Suprapubic skin (tissue), 4 donors: ENCODE measurements around the gene NDOR1.

Source experiments
- POLR2A ChIP-seq, 2 donors: fragments of 450-650 bp; IDR thresholded peaks; one replicate each; pipeline ENCODE4 v1.6.1; 2017; ENCODE audit warnings: antibody characterized with exemption in 2 of 2, mild to moderate bottlenecking in 2 of 2, moderate library complexity in 2 of 2
- POLR2AphosphoS5 ChIP-seq, 3 donors: sonication (generic); formaldehyde crosslinking; IDR thresholded peaks; one replicate each; pipeline ENCODE4 v1.6.1; 2017; ENCODE audit warnings: antibody characterized with exemption in 3 of 3
- TF ChIP-seq, protein P1 (sequence below), 2 donors: fragments of 200-600 bp in 1 of 2; fragments of 450-650 bp in 1 of 2; sonication (generic) in 1 of 2; IDR thresholded peaks; one replicate each; pipeline ENCODE4 v1.5.1; 2016 to 2019; ENCODE audit warnings: antibody characterized with exemption in 2 of 2, mild to moderate bottlenecking in 1 of 2, moderate library complexity in 1 of 2

DNA sequence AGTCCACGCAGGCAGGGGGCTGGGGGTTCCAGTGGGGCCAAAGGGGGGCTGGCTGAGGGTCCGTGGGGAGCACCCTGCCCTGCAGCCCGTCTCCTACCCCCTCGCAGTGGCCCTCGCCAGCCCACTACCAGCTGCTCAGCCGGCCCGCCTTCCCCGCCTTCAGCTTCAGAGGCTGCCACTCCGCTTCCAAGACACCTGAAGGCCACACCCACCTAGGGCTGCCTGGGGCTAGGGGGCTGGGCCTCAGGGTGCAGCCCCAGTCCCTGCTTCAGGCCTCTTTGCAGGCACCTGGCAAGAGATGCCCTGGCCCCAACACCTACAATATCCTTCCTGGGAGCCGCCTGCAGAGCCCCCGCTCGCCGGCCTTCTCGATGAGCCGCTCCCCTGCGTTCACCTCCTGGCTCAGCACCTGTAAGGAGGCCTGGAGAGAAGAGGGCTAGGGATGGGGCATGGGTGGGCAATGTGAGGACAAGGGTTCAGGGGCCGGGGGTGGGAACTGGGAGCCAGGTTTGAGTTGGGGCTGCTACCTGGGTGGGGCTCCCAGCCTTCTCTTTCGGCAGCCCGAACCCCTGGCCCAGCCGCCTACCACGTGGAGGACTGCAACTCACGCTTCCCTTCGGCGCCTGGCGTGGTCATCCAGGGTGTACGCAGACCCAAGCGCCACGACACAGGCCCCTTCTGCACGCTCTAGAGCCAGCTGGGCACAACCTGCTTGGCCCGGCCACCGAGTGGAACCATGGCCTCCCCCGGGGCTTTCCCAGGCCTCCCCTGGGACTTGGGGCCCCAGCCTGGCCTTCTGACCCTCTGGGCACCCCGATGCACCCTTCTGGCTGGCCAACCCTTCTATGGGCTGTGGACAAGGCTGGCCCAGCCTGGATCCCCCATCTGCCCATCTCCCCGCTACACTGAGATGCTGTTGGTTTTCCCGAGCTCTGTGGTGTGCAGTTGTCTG, 47.3 kb downstream of the NDOR1 start:
- TF ChIP-seq, protein P1, sequence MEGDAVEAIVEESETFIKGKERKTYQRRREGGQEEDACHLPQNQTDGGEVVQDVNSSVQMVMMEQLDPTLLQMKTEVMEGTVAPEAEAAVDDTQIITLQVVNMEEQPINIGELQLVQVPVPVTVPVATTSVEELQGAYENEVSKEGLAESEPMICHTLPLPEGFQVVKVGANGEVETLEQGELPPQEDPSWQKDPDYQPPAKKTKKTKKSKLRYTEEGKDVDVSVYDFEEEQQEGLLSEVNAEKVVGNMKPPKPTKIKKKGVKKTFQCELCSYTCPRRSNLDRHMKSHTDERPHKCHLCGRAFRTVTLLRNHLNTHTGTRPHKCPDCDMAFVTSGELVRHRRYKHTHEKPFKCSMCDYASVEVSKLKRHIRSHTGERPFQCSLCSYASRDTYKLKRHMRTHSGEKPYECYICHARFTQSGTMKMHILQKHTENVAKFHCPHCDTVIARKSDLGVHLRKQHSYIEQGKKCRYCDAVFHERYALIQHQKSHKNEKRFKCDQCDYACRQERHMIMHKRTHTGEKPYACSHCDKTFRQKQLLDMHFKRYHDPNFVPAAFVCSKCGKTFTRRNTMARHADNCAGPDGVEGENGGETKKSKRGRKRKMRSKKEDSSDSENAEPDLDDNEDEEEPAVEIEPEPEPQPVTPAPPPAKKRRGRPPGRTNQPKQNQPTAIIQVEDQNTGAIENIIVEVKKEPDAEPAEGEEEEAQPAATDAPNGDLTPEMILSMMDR (IDR thresholded peaks at IDR 0.05), result no peak
- no peak for TF ChIP-seq POLR2A (IDR thresholded peaks at IDR 0.05)
- TF ChIP-seq POLR2AphosphoS5 (IDR thresholded peaks at IDR 0.05), result no peak
